HCT116 (cell line): Measurements from ENCODE around the gene PKNOX2. TPM values are rescaled to one million over a fixed set of nuclear protein-coding genes. Genes with fewer than 3 reads are reported as not detected.

Experiments
- ATAC-seq: fragments of 200-7000 bp; cut with Tn5 transposase; 2 replicates; pipeline ENCODE4 v1.9.1; 2020; ENCODE audit warnings: mild to moderate bottlenecking, moderate library complexity
- BruUV-seq: library from RNA; stranded (reverse); fragments of 400-500 nt; replicated peaks from 2 replicates; lab custom pipeline; 2021; lab: Mats Ljungman, UMichigan
- CTCF ChIA-PET: fragments of 300-600 bp; sonication (Branson Sonifier 250); formaldehyde crosslinking; loops from one replicate; lab custom pipeline; 2021; ENCODE audit warnings: antibody characterized with exemption; lab: Charles Lee
- POLR2A ChIA-PET: fragments of 300-600, 350-600 bp; sonication (Branson Sonifier 250); formaldehyde crosslinking; loops from one replicate; lab custom pipeline; 2021; ENCODE audit warnings: antibody characterized with exemption; lab: Charles Lee
- RAD21 ChIA-PET, 2 experiments: fragments of 300-600 bp; sonication (Branson Sonifier 250); formaldehyde crosslinking; loops; one replicate each; lab custom pipeline; 2023; ENCODE audit warnings: low total read pairs in 2 of 2; ENCODE audit not compliant: uncharacterized antibody in 2 of 2, unreplicated experiment in 2 of 2, low non-redundant PET in 1 of 2; lab: Charles Lee
- DNase-seq: peaks from one replicate; pipeline ENCODE4 v3.0.0-alpha.2; 2010; ENCODE audit warnings: low read depth, low spot score
- H2AFZ ChIP-seq: fragments of 200-600 bp; shearing (Covaris generic), sonication (generic); 2 replicates; pipeline ENCODE4 v1.6.1; 2017; ENCODE audit warnings: low read depth, mixed run types, mixed read lengths, antibody characterized with exemption, low read length; ENCODE audit not compliant: poor library complexity, severe bottlenecking
- H3K27ac ChIP-seq: 2 replicates; pipeline ENCODE4 v1.5.1; 2012; ENCODE audit warnings: low read depth, low read length
- H3K27me3 ChIP-seq: fragments of 200-600 bp; sonication (generic); 2 replicates; pipeline ENCODE4 v1.6.1; 2016; ENCODE audit warnings: mixed run types, low read length, mixed read lengths; ENCODE audit not compliant: insufficient read depth
- H3K36me3 ChIP-seq, 2 experiments: fragments of 200-500 bp in 1 of 2; fragments of 200-600 bp in 1 of 2; sonication (Bioruptor generic) in 1 of 2; sonication (generic) in 1 of 2; 2 replicates each; pipeline versions ENCODE4 v1.5.1 to v1.6.1; 2014 to 2016; ENCODE audit warnings: low read length in 2 of 2, inconsistent platforms in 1 of 2, mixed read lengths in 1 of 2, mixed run types in 1 of 2; ENCODE audit not compliant: insufficient read depth in 2 of 2, control insufficient read depth in 1 of 2
- H3K4me1 ChIP-seq, 2 experiments: fragments of 200-600 bp in 1 of 2; sonication (generic) in 1 of 2; 2 replicates each; pipeline versions ENCODE4 v1.5.1 to v1.6.1; 2012 to 2017; ENCODE audit warnings: low read length in 2 of 2, inconsistent platforms in 1 of 2, mild to moderate bottlenecking in 1 of 2, mixed read lengths in 1 of 2, mixed run types in 1 of 2, moderate library complexity in 1 of 2; ENCODE audit not compliant: insufficient read depth in 2 of 2, control insufficient read depth in 1 of 2
- H3K4me2 ChIP-seq: fragments of 200-600 bp; sonication (generic); 2 replicates; pipeline ENCODE4 v1.6.1; 2017; ENCODE audit warnings: mixed run types, low read length, mixed read lengths
- H3K4me3 ChIP-seq, 2 experiments: fragments of 200-600 bp in 1 of 2; sonication (generic) in 1 of 2; replicated peaks in 1 of 2; 2 replicates each; pipeline ENCODE4 v1.5.1; 2011 to 2016; ENCODE audit warnings: low read length in 2 of 2, control low read depth in 1 of 2, low read depth in 1 of 2, mild to moderate bottlenecking in 1 of 2, mixed read lengths in 1 of 2, mixed run types in 1 of 2
- H3K79me2 ChIP-seq: fragments of 200-600 bp; sonication (generic); 2 replicates; pipeline ENCODE4 v1.6.1; 2017; ENCODE audit warnings: mild to moderate bottlenecking, mixed run types, low read length, moderate library complexity, mixed read lengths; ENCODE audit not compliant: insufficient read depth
- H3K9ac ChIP-seq: fragments of 200-600 bp; sonication (generic); 2 replicates; pipeline ENCODE4 v1.6.1; 2016; ENCODE audit warnings: low read length, mixed read lengths
- H3K9me2 ChIP-seq: fragments of 200-600 bp; sonication (generic), shearing (Covaris generic); 2 replicates; pipeline ENCODE4 v1.6.1; 2017; ENCODE audit warnings: mixed run types, mild to moderate bottlenecking, moderate library complexity; ENCODE audit not compliant: insufficient read depth
- H3K9me3 ChIP-seq, 2 experiments: fragments of 200-500 bp in 1 of 2; fragments of 200-600 bp in 1 of 2; sonication (Bioruptor generic) in 1 of 2; sonication (generic) in 1 of 2; 2 replicates each; pipeline ENCODE4 v1.6.1; 2014 to 2017; ENCODE audit warnings: low read length in 2 of 2, mixed read lengths in 2 of 2, inconsistent platforms in 1 of 2, low read depth in 1 of 2, mild to moderate bottlenecking in 1 of 2, mixed run types in 1 of 2, moderate library complexity in 1 of 2; ENCODE audit not compliant: control insufficient read depth in 1 of 2, insufficient read depth in 1 of 2
- H4K20me1 ChIP-seq: fragments of 200-600 bp; sonication (generic), shearing (Covaris generic); 2 replicates; pipeline ENCODE4 v1.6.1; 2017; ENCODE audit warnings: mixed run types, mild to moderate bottlenecking, moderate library complexity; ENCODE audit not compliant: insufficient read depth
- ATF3 ChIP-seq: IDR thresholded peaks from 2 replicates; pipeline ENCODE4 v1.6.1; 2012
- CEBPB ChIP-seq: IDR thresholded peaks from 2 replicates; pipeline ENCODE4 v1.6.1; 2012; ENCODE audit warnings: low read depth
- EGR1 ChIP-seq: IDR thresholded peaks from 2 replicates; pipeline ENCODE4 v1.6.1; 2012; ENCODE audit warnings: low read depth
- ELF1 ChIP-seq: IDR thresholded peaks from 2 replicates; pipeline ENCODE4 v1.6.1; 2012; ENCODE audit warnings: low read depth, borderline replicate concordance
- EZH2 ChIP-seq: fragments of 200-600 bp; sonication (generic); IDR thresholded peaks from 2 replicates; pipeline ENCODE4 v1.6.1; 2017; ENCODE audit warnings: antibody characterized with exemption, mixed run types
- EZH2phosphoT487 ChIP-seq: fragments of 200-600 bp; IDR thresholded peaks from 2 replicates; pipeline ENCODE4 v1.6.1; 2018; ENCODE audit warnings: antibody characterized with exemption, borderline replicate concordance
- FOSL1 ChIP-seq: IDR thresholded peaks from 2 replicates; pipeline ENCODE4 v1.6.1; 2012; ENCODE audit warnings: low read depth
- JUND ChIP-seq: IDR thresholded peaks from 2 replicates; pipeline ENCODE4 v1.6.1; 2012
- MAX ChIP-seq: IDR thresholded peaks from 2 replicates; pipeline ENCODE4 v1.6.1; 2012
- POLR2AphosphoS5 ChIP-seq: IDR thresholded peaks from 2 replicates; pipeline ENCODE4 v1.6.1; 2011; ENCODE audit warnings: mild to moderate bottlenecking, low read depth, low read length, moderate library complexity
- RAD21 ChIP-seq: IDR thresholded peaks from 2 replicates; pipeline ENCODE4 v1.6.1; 2012; ENCODE audit warnings: low read depth, mild to moderate bottlenecking
- REST ChIP-seq: IDR thresholded peaks from 2 replicates; pipeline ENCODE4 v1.6.1; 2012; ENCODE audit warnings: low read depth
- SRF ChIP-seq: IDR thresholded peaks from 2 replicates; pipeline ENCODE4 v1.6.1; 2012; ENCODE audit warnings: low read depth
- YY1 ChIP-seq: IDR thresholded peaks from 2 replicates; pipeline ENCODE4 v1.6.1; 2011; ENCODE audit warnings: low read length, low read depth, moderate library complexity, mild to moderate bottlenecking; ENCODE audit not compliant: insufficient replicate concordance; ENCODE audit errors: extremely low read depth
- ZNF274 ChIP-seq: fragments of 200-500 bp; sonication (Bioruptor generic); IDR thresholded peaks from 2 replicates; pipeline ENCODE4 v1.6.1; 2014; ENCODE audit warnings: mild to moderate bottlenecking, low read depth, low read length, inconsistent platforms
- intact Hi-C: fragments of 100-400 bp; cut with micrococcal nuclease; formaldehyde crosslinking; loops from 2 replicates; pipeline ENCODE4 v1.10.0; 2022
- total RNA-seq: library from RNA; stranded (reverse); gene quantifications from one replicate; pipeline ENCODE4 v1.2.1, GENCODE V29; 2021; ENCODE audit not compliant: unreplicated experiment

Gene PKNOX2
- total RNA-seq, 1 experiment from 2014 or later, result 0.20 TPM

GRCh38 chr11:125179346-125179745, 14.8 kb downstream of the PKNOX2 start:
- ATAC-seq, result no peak
- Histone ChIP-seq H3K79me2 (no peaks in the 10 kb centered on the region), H3K4me1 (no peaks in the 10 kb centered on the region), H3K36me3 (no peaks in the 10 kb centered on the region), H2AFZ (no peak overlapping the region), H3K4me3 (no peak overlapping the region), H3K9me2 (no peaks in the 10 kb centered on the region), H4K20me1 (no peaks in the 10 kb centered on the region), H3K27ac (no peak overlapping the region), H3K27me3 (peaks cover 24% of the 10 kb centered on the region; the same call in 1 of the 2 replicates), H3K4me2 (no peak overlapping the region), H3K9me3 (no peaks in the 10 kb centered on the region), H3K9ac (no peak overlapping the region)
- no peak for DNase-seq
- intact Hi-C loops, result no loop called here
- BruUV-seq, result no TSS peak
- POLR2A ChIA-PET, result no interaction called here
- RAD21 ChIA-PET, result no interaction called here
- no peak for TF ChIP-seq CEBPB
- TF ChIP-seq SRF, result no peak
- no peak for TF ChIP-seq JUND
- no peak for TF ChIP-seq FOSL1
- TF ChIP-seq EGR1, result no peak
- TF ChIP-seq ELF1, result no peak
- no peak for TF ChIP-seq POLR2AphosphoS5
- TF ChIP-seq REST, result no peak
- TF ChIP-seq EZH2phosphoT487, result no peak
- no peak for TF ChIP-seq YY1
- no peak for TF ChIP-seq MAX
- no peak for TF ChIP-seq RAD21
- TF ChIP-seq ATF3, result no peak
- no peak for TF ChIP-seq ZNF274
- no peak for TF ChIP-seq EZH2
- CTCF ChIA-PET, result no interaction called here
